HG02759 (cell line): ENCODE data around the gene ADAMTS3.
A peak's percentile ranks its signal among the peaks of the same experiment; 100 is the strongest.
"Not testable (repeated sequence)": the region's sequence is repeated elsewhere in the genome, so short reads cannot be mapped to it uniquely, and the experiment has no call there.

ENCODE experiments used
- ATAC-seq: cut with Tn5 transposase; IDR thresholded peaks from one replicate; pipeline ENCODE4 v1.9.1; 2021; ENCODE audit warnings: mild to moderate bottlenecking, moderate library complexity; ENCODE audit not compliant: unreplicated experiment

ADAMTS3 gene

GRCh38 chr4:72553540-72554337 is 15.3 kb downstream of the ADAMTS3 start:
- no peak for ATAC-seq

- ATAC-seq, result no peak
Measured at GRCh38 chr4:72552447-72552846, 16.6 kb downstream of the ADAMTS3 start.

GRCh38 chr4:72546456-72546855 is 22.6 kb downstream of the ADAMTS3 start:
- ATAC-seq, result no peak

GRCh38 chr4:72540694-72541093 is 28.3 kb downstream of the ADAMTS3 start:
- not testable (repeated sequence) for ATAC-seq

- ATAC-seq, result no peak
Measured at GRCh38 chr4:72538006-72538405, 31.0 kb downstream of the ADAMTS3 start.

- ATAC-seq, result no peak
Measured at GRCh38 chr4:72536443-72536842, 32.6 kb downstream of the ADAMTS3 start.

- no peak for ATAC-seq
Measured at GRCh38 chr4:72531768-72532290, 37.2 kb downstream of the ADAMTS3 start.

GRCh38 chr4:72531322-72531721 is 37.7 kb downstream of the ADAMTS3 start:
- no peak for ATAC-seq

GRCh38 chr4:72529148-72529822 is 39.7 kb downstream of the ADAMTS3 start:
- ATAC-seq, result no peak

- ATAC-seq, result no peak
Measured at GRCh38 chr4:72527038-72527646, 41.9 kb downstream of the ADAMTS3 start.

- no peak for ATAC-seq
Measured at GRCh38 chr4:72525938-72526337, 43.1 kb downstream of the ADAMTS3 start.

- no peak for ATAC-seq
Measured at GRCh38 chr4:72522440-72522839, 46.6 kb downstream of the ADAMTS3 start.

GRCh38 chr4:72513227-72513626 is 55.8 kb downstream of the ADAMTS3 start:
- ATAC-seq, result no peak

GRCh38 chr4:72507860-72508419 is 61.1 kb downstream of the ADAMTS3 start:
- no peak for ATAC-seq

GRCh38 chr4:72507167-72507566 is 61.9 kb downstream of the ADAMTS3 start:
- ATAC-seq, result no peak

- ATAC-seq, result peak; percentile 89
Measured at GRCh38 chr4:72505314-72505744, 63.7 kb downstream of the ADAMTS3 start.

- no peak for ATAC-seq
Measured at GRCh38 chr4:72500214-72500613, 68.8 kb downstream of the ADAMTS3 start.

GRCh38 chr4:72496119-72496518 is 72.9 kb downstream of the ADAMTS3 start:
- no peak for ATAC-seq

GRCh38 chr4:72494156-72494555 is 74.9 kb downstream of the ADAMTS3 start:
- ATAC-seq, result no peak

- ATAC-seq, result no peak
Measured at GRCh38 chr4:72489267-72489666, 79.8 kb downstream of the ADAMTS3 start.

GRCh38 chr4:72486991-72487390 is 82.0 kb downstream of the ADAMTS3 start:
- ATAC-seq, result no peak
